Right hindlimb (tissue), 1 donor: Measurements from ENCODE around the gene CPEB3.
"Not testable (repeated sequence)": the region's sequence is repeated elsewhere in the genome, so short reads cannot be mapped to it uniquely, and the experiment has no call there.

Source experiments
- DNase-seq: peaks from one replicate; pipeline ENCODE4 v3.0.0-alpha.2; 2018

CPEB3 gene

DNA sequence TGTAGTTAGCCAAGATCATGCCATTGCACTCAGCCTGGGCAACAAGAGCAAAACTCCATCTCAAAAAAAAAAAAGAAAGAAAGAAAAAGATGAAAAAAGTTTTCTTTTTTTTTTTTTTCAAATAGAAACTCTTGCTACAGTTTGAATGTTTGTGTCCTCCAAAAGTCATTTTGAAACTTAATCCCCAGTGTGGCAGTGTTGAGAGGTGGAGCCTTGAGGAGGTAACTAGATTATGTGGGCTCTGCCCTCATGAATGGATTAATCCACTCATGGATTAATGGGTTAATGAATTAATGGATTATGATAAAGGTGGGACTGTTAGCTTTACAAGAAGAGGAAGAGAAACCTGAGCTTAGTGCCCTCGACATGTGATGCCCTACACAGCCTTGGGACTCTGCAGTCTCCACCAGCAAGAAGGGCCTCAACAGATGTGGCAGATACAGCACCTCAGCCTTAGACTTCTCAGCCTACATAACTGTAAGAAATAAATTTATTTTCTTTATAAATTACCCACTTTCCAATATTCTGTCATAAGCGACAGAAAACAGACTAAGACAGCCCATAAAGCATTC, 25.1 kb downstream of the CPEB3 start:
- no peak for DNase-seq

- no peak for DNase-seq
These were observed 26.6 kb downstream of the CPEB3 start for GRCh38 chr10:92264249-92264648.

DNA sequence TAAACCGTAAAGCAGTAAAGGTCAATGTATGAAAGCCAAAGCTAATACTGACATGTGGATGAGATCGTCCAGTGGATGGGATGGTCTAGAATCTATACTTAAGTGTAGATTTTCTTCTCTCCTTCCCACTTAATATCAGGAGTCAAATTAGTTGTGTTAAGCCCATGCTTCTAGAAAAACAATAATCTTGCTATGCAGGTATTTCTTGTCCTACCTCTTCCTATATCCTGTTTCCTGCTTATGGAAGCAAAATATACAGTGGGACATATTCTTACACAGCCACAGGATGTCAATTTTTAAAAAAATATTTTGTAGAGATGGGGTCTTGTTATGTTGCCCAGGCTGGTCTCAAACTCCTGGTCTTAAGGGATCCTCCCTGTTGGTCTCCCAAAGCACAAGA, 27.5 kb downstream of the CPEB3 start:
- no peak for DNase-seq

DNA sequence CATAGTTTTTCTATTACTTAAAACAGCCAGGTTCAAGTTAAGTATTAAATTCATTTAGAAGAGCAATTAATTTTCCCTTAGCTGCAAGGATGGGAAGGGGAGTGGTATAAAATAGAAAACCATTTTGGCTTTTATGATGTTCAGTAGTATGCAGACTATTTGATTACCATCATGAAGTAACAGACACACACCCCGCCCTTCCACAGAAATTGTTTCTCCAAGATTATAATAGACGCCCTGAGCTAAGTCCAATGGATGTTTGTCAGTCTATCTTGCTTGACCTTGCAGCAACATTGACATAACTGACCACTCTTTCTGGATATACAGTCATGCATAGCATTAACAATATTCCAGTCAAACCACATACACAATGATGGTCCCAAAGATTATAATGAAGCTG, 42.3 kb downstream of the CPEB3 start:
- DNase-seq = no peak

- no peak for DNase-seq
These were observed 46.1 kb downstream of the CPEB3 start for GRCh38 chr10:92244796-92245195.

GRCh38 chr10:92242910-92243671, 47.8 kb downstream of the CPEB3 start:
- DNase-seq = peak; percentile 48

GRCh38 chr10:92242380-92242779, 48.5 kb downstream of the CPEB3 start:
- no peak for DNase-seq

GRCh38 chr10:92241501-92241900, 49.4 kb downstream of the CPEB3 start:
- DNase-seq = no peak

- peak; percentile 23 for DNase-seq
These were observed 49.7 kb downstream of the CPEB3 start for GRCh38 chr10:92241158-92241500.

DNA sequence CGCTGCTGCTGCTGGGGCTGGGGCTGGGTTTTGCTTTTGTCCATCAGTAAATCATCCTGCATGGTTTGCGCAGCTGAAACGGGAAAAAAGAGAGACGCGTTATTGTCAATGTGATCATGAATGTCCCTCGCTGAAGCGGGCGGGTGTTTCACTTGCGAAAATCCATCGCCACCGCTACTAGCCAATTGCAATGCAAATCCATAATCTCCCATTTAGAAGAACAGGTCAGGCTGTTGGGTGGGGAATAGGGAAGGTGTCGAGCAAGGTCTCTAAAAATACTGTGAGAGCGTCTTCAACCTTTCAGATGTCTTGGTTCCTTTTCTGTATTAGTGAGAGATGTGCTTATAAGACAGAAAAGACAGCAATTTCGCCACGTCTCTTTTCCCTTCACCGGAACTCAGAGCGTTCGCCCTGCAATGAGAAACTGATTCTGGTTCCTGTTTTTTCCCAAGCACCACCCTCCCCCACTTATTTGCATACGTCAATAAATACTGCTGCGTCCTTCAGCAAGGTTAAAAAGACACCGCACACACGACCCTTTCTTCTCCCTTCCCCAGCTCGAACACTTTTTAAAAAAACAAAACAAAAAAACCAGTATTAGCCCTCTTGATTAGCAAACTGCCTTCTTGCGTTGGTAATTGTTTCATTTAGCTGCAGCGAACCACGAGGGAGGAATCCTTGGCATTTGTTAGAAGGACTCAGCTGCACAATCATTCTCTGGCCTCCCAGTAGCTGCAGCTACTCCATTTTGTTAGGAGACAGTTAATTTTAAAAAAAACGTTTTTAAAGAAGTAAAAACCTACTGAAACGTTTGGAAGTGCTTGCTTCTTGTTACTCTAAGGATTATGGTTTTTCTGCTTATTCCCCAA, 50.4 kb downstream of the CPEB3 start:
- peak; percentile 69 for DNase-seq

DNA sequence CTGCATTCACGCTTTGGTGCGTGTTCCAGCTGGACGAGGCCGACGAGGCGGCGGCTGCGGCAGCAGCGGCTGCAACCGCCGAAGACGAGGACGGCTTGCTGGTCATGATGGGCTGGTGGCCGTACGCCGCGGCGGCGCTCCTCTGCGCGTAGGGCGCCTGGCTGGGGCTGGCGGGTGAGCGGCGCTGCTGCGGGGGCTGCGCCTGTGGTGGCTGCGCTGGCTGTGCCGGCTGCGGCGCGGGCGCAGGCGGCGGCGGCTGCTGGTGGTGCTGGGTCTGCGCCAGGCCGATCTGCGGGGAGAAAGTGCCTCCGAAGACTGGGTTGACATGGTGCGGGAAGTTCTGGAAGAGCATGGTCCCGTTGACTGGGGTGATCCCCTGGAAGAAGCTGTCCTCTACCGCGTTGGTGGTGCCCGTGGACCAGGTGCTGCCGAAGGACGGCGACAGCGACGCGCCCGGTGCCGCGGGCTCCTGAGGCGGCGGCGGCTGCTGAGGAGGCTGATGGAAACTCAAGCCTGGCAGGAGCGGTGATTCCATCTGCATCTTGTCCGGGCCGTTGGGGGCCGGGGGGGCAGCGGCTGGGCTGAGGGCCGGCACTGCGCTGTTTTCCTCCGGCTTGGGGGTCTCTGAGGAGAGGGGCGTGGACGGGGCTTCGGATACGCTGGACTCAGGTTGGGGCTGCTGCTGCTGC, 51.1 kb downstream of the CPEB3 start:
- DNase-seq = peak; percentile 62

DNA sequence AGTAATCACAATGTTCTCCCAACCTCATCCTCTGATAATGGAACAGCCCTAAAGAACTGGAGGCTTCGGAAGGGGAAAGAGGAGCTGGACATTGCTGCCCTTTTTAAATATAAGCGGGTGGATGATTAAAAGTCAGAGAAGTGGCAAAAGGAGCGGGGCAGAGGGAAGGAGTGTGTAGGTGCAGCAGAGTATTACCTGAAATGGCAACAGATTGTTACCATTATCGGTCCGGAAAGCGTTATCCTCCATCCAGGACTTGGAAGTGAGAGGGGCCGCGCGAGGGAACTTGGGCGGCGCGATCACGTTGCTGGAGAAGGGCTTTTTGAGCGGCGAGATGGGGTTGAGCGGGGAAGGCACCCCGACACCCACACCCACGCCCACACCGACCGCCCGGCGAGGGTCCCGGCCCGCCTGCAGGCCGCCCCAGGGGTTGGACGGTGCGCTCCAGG, 51.7 kb downstream of the CPEB3 start:
- DNase-seq = no peak

DNA sequence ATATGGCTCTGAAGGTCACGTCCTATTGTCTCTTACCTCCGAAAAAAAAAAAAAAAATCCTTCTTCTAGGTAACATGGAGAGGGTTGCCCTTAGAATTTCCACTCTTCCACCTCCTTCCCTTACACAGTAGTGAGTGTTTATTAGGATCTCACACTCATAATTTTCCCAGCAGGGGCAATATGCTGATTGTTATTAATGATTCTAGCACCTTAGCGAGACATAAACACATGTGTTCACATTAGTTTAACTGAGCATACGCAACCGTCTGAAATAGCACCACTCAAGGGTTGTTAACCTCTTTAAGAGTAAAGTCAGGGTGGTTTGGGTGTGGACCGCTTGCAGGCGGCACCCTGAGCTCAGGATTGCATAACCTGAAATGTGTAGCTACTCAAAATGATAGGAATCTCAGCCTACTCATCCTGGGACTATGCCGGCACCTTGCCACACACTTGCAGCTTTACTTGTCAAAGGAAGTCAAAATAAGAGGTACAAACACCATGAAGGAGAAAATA, 52.2 kb downstream of the CPEB3 start:
- no peak for DNase-seq

DNA sequence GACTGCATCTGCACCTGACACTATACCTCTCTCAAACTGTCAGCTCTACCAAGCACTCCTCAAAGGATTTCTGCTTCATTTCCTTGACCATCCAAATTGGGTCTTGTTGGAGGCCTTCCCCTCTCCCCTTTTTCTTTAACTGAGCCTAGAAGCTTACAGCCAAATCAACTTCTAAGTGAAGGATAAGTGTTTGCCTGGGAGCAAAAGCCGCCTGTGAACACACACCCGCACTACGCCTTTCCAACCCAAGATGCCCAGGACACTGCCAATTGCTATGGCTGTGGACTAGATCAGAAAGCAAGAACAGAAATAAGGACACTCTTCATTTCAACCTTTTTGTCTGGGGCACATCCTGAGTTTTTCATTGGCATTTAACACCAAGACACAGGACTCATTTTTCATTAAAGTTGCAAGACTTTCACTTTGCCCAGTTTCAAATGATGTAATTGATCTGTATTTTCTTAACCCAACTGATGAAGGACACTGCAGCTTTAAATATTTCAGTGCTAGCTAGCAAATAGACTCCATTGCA, 52.8 kb downstream of the CPEB3 start:
- no peak for DNase-seq

DNA sequence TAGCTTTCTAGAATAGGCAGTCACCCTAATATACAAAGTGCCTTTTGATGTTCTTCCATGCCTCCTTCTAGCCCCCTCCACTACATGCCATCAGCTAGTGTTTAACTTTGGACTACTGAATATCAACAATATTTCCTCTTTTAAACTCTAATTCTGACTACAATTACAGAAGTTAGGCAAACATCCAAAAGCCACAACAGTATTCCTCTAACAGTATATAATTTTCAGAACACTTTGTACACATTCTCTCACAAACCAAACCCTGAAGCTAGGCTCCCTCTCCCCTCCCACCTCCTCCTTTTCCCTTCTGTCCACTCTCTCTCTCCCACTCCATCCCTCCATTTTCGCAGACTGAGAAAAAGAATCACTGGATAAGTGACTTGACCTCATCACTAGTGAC, 59.7 kb downstream of the CPEB3 start:
- no peak for DNase-seq

- no peak for DNase-seq
These were observed 68.1 kb downstream of the CPEB3 start for GRCh38 chr10:92222603-92223262.

- no peak for DNase-seq
These were observed 71.3 kb downstream of the CPEB3 start for GRCh38 chr10:92219559-92219958.

GRCh38 chr10:92218569-92218968, 72.3 kb downstream of the CPEB3 start:
- DNase-seq = no peak

GRCh38 chr10:92216608-92217007, 74.3 kb downstream of the CPEB3 start:
- DNase-seq = not testable (repeated sequence)

GRCh38 chr10:92215222-92215621, 75.7 kb downstream of the CPEB3 start:
- not testable (repeated sequence) for DNase-seq

DNA sequence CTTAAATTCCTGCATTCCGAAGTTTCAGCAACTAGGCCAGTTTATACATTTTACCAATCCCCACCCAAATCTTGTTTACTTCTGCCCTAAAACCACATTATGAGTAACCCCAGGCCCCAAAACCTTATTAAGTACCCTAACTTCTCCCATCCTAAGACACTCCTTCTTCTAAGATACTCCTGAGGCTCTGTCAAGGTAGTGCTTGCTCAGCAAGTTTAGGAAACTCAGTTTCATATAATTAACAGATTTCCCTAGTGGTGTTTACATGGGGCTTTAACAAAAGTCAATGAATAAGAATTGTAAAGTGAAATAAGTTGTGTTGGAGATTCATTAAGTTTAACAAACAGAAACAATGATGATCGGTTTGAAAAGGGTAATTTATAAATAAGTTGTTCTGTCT, 77.8 kb downstream of the CPEB3 start:
- no peak for DNase-seq

DNA sequence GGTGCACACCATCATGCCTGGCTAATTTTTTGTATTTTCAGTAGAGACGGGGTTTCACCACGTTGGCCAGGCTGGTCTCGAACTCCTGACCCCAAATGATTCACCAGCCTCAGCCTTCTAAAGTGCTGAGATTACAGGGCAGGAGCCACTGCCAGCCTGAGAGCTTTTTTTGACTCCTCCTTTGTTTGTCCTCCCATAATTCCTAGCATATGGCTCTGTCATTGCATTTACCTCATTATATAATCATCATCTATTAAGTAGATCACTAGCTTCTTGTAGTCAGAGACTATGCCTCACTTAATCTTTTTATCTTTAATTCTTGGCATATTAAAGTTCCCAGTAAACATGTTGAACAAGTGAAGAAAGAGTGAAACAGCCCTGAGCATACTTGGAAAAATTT, 82.1 kb downstream of the CPEB3 start:
- DNase-seq = no peak
